ENCODE data around the gene GSDME. TPM values are rescaled to one million over a fixed set of nuclear protein-coding genes. Genes with fewer than 3 reads are reported as not detected.

GSDME gene
- total RNA-seq, 1 experiment from 2014 or later = 5.5 TPM

- peaks cover 31 to 42% of the 10 kb centered on the region in 2 experiments for H3K9me3 Mint-ChIP-seq
These were observed 29.7 kb upstream of the GSDME start for GRCh38 chr7:24786941-24787340.

More at GRCh38 chr7:24786941-24787340, 29.7 kb upstream of the GSDME start:
- WGBS (ENCODE audit: extremely low coverage, insufficient read length, low lambda C conversion rate) = no CpG with 5 or more reads among the region's 5 CpGs
- no peak overlapping the region for H3K9ac ChIP-seq (ENCODE audit: extremely low read depth, insufficient read length, low read length)
- no peak overlapping the region for H4K8ac ChIP-seq (replicated peaks; ENCODE audit: insufficient read length, low read depth, low read length)
- H2BK20ac ChIP-seq (ENCODE audit: low read depth, low read length, poor library complexity, severe bottlenecking) = no peak overlapping the region
- DNase-seq = no peak
- no peaks in the 10 kb centered on the region for H3K79me2 ChIP-seq (ENCODE audit: insufficient read depth, low read length)
- no peak overlapping the region for H3K4me2 ChIP-seq (ENCODE audit: insufficient read depth, insufficient read length, low read length)
- no peaks in the 10 kb centered on the region for H3K79me1 ChIP-seq (ENCODE audit: insufficient read depth, low read depth, low read length, poor library complexity, severe bottlenecking)
- H3K27me3 ChIP-seq (ENCODE audit: insufficient read depth, low read length) = no peaks in the 10 kb centered on the region
- Mint-ChIP-seq H3K36me3 (ENCODE audit: insufficient read depth in 1 of 3, low read depth in 3 of 3) (peaks cover 19 to 30% (median 23%) of the 10 kb centered on the region in 3 experiments), H3K27ac (peak overlapping the region in 1 of 3 experiments; percentile 24; a peak in 1 of 7 replicates), H3K4me1 (no peaks in the 10 kb centered on the region), H3K4me3 (no peak overlapping the region), H3K27me3 (ENCODE audit: low read depth) (peaks cover 2% of the 10 kb centered on the region)
- no peak overlapping the region for H3K23ac ChIP-seq (ENCODE audit: insufficient read length, low read depth, low read length)
- H3K56ac ChIP-seq (ENCODE audit: insufficient read length, low read depth, low read length) = no peak overlapping the region
- H3K23me2 ChIP-seq (ENCODE audit: insufficient read length, low read depth, low read length, poor library complexity, severe bottlenecking) = no peaks in the 10 kb centered on the region
- no peak overlapping the region for H2BK120ac ChIP-seq (ENCODE audit: low read depth, low read length, poor library complexity, severe bottlenecking)
- H2AFZ ChIP-seq (ENCODE audit: low read length) = no peak overlapping the region
- no peak overlapping the region for H2BK12ac ChIP-seq (ENCODE audit: insufficient read length, low read depth, low read length)
- H3K4ac ChIP-seq (ENCODE audit: low read depth, low read length) = no peak overlapping the region
- H3K27ac ChIP-seq (ENCODE audit: insufficient read length, low read depth, low read length) = no peak overlapping the region
- no peak overlapping the region for H3K18ac ChIP-seq (ENCODE audit: insufficient read length, low read depth, low read length)
- H3K14ac ChIP-seq (ENCODE audit: insufficient read depth, low read length) = no peak overlapping the region
- no peaks in the 10 kb centered on the region for H3K4me1 ChIP-seq (ENCODE audit: insufficient read depth, low read length)
- no peak for TF ChIP-seq CTCF (conservative IDR thresholded peaks at IDR 0.05)
- no peak overlapping the region for H2BK5ac ChIP-seq (ENCODE audit: insufficient read length, low read length)
- no peak overlapping the region for H4K91ac ChIP-seq (ENCODE audit: insufficient read length, low read depth, low read length)
- no peak overlapping the region for H2BK15ac ChIP-seq (ENCODE audit: low read depth, low read length)
- H3K9me3 ChIP-seq (ENCODE audit: control insufficient read depth, low read depth, low read length) = no peaks in the 10 kb centered on the region
- no peak overlapping the region for H4K5ac ChIP-seq (ENCODE audit: insufficient read length, low read depth, low read length)
- no peak overlapping the region for H3T11ph ChIP-seq (ENCODE audit: low read length)
- H4K20me1 ChIP-seq (ENCODE audit: control insufficient read depth, insufficient read depth, insufficient read length) = no peaks in the 10 kb centered on the region
- H2AK5ac ChIP-seq (ENCODE audit: insufficient read length, low read length) = no peak overlapping the region

All from H9 (cell line).